ENCODE results near the gene FOXO6.

DNA sequence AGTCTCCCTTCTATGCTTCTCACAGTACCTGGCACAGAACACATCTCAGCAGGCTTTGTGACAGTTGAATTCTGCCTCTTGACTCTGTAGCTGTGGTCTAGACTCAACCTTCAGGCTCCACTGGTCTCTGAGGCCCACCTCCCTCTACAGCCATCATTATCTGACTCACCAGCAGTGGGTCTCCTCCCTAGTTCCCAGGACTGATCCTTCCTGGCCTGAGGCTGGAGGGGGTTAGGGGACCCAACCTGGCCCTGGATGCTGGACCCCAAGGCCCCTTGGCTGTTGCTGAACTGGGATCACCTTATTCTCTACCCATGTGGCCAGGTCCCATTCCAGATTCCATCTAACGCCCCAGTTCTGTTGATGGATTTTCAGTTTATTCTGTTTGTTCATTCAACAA lies 43.1 kb upstream of the FOXO6 start:
- TF ChIP-seq EZH2 (IDR thresholded peaks at IDR 0.05; ENCODE audit: borderline replicate concordance, low read depth, low read length, poor library complexity, severe bottlenecking) = no peak
- TF ChIP-seq, protein P1, sequence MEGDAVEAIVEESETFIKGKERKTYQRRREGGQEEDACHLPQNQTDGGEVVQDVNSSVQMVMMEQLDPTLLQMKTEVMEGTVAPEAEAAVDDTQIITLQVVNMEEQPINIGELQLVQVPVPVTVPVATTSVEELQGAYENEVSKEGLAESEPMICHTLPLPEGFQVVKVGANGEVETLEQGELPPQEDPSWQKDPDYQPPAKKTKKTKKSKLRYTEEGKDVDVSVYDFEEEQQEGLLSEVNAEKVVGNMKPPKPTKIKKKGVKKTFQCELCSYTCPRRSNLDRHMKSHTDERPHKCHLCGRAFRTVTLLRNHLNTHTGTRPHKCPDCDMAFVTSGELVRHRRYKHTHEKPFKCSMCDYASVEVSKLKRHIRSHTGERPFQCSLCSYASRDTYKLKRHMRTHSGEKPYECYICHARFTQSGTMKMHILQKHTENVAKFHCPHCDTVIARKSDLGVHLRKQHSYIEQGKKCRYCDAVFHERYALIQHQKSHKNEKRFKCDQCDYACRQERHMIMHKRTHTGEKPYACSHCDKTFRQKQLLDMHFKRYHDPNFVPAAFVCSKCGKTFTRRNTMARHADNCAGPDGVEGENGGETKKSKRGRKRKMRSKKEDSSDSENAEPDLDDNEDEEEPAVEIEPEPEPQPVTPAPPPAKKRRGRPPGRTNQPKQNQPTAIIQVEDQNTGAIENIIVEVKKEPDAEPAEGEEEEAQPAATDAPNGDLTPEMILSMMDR (conservative IDR thresholded peaks at IDR 0.05; ENCODE audit: low read depth, low read length) = no peak
